Retina (tissue), 1 donor: ENCODE measurements around the gene PIK3R2.
"Not testable (repeated sequence)": the region's sequence is repeated elsewhere in the genome, so short reads cannot be mapped to it uniquely, and the experiment has no call there.

ENCODE experiments used
- DNase-seq: peaks from one replicate; pipeline ENCODE4 v3.0.0-alpha.2; 2016

The PIK3R2 gene

GRCh38 chr19:18156268-18156667 lies 3.3 kb downstream of the PIK3R2 start:
- DNase-seq = no peak

GRCh38 chr19:18156841-18157464 lies 4.0 kb downstream of the PIK3R2 start:
- DNase-seq = peak; percentile 55

GRCh38 chr19:18157465-18158063 lies 4.6 kb downstream of the PIK3R2 start:
- DNase-seq = peak; percentile 77

GRCh38 chr19:18158467-18158866 lies 5.5 kb downstream of the PIK3R2 start:
- DNase-seq = no peak

- DNase-seq = not testable (repeated sequence)
Measured at GRCh38 chr19:18159059-18159616, 6.2 kb downstream of the PIK3R2 start.

- no peak for DNase-seq
Measured at GRCh38 chr19:18159810-18160209, 6.8 kb downstream of the PIK3R2 start.

- no peak for DNase-seq
Measured at GRCh38 chr19:18160493-18160970, 7.6 kb downstream of the PIK3R2 start.

GRCh38 chr19:18160971-18161635 lies 8.1 kb downstream of the PIK3R2 start:
- peak; percentile 57 for DNase-seq

- DNase-seq = no peak
Measured at GRCh38 chr19:18161636-18162002, 8.7 kb downstream of the PIK3R2 start.

GRCh38 chr19:18164072-18164471 lies 11.1 kb downstream of the PIK3R2 start:
- DNase-seq = no peak

- no peak for DNase-seq
Measured at GRCh38 chr19:18165794-18166544, 13.0 kb downstream of the PIK3R2 start.

GRCh38 chr19:18167011-18167410 lies 14.0 kb downstream of the PIK3R2 start:
- no peak for DNase-seq

GRCh38 chr19:18167975-18168645 lies 15.1 kb downstream of the PIK3R2 start:
- peak; percentile 56 for DNase-seq

- no peak for DNase-seq
Measured at GRCh38 chr19:18168673-18169381, 15.9 kb downstream of the PIK3R2 start.

GRCh38 chr19:18170714-18171255 lies 17.8 kb downstream of the PIK3R2 start:
- DNase-seq = no peak

- no peak for DNase-seq
Measured at GRCh38 chr19:18171605-18172327, 18.8 kb downstream of the PIK3R2 start.

- no peak for DNase-seq
Measured at GRCh38 chr19:18172331-18173053, 19.5 kb downstream of the PIK3R2 start.

- no peak for DNase-seq
Measured at GRCh38 chr19:18173054-18173571, 20.1 kb downstream of the PIK3R2 start.

GRCh38 chr19:18173572-18174288 lies 20.8 kb downstream of the PIK3R2 start, which contains the start of gene IFI30:
Gene IFI30, plus strand, starts transcription at chr19:18173813. Its CDS starts 29 bp downstream, at chr19:18173842.
- peak; percentile 60 for DNase-seq
